ENCODE data around the gene GABRA4. TPM values are rescaled to one million over a fixed set of nuclear protein-coding genes. Genes with fewer than 3 reads are reported as not detected.

The GABRA4 gene
- total and polyA plus RNA-seq, 10 of the 15 experiments (the other 5 are each of a cell fraction or from before 2014, with no cell fraction given): 0.69 to 14.6 (median 1.1) TPM

GRCh38 chr4:46889410-46889809 lies 104.0 kb downstream of the GABRA4 start:
- no peak for DNase-seq (ENCODE audit: low read depth, low spot score)
- in situ Hi-C loops (cut with MboI): no loop called here
- WGBS (ENCODE audit: insufficient coverage, insufficient replicate concordance, low lambda C conversion rate, missing lambda C conversion rate): 17% methylated on average over 2 of the region's 2 CpGs
- ChIA-PET CTCF (no interaction called here), SMC1A (ENCODE audit: uncharacterized antibody, unreplicated experiment) (interaction anchor here (1.1 to 1.3 kb wide), 2 partner anchors 31 to 44 kb away, joined by 3 to 4 read pairs; no protein-coding TSS in a partner anchor), POLR2A (no interaction called here), RAD21 (ENCODE audit: unreplicated experiment) (no interaction called here)
- Histone ChIP-seq H3K4me3 (no peak overlapping the region), H2AFZ (ENCODE audit: control insufficient read depth, low read depth, low read length) (no peak overlapping the region), H3K9ac (ENCODE audit: control insufficient read depth, insufficient read depth, low read length) (no peak overlapping the region), H3K79me2 (ENCODE audit: control insufficient read depth, insufficient read depth, low read length) (no peaks in the 10 kb centered on the region), H3K9me3 (replicated peaks; ENCODE audit: control insufficient read depth, insufficient read depth, low read length) (no peaks in the 10 kb centered on the region), H4K20me1 (ENCODE audit: control insufficient read depth, insufficient read depth) (no peaks in the 10 kb centered on the region), H3K27ac (ENCODE audit: control insufficient read depth, insufficient read depth) (no peak overlapping the region), H3K4me1 (ENCODE audit: control insufficient read depth, insufficient read depth, low read length) (no peaks in the 10 kb centered on the region), H3K4me2 (ENCODE audit: control insufficient read depth, insufficient read depth) (no peak overlapping the region), H3K27me3 (replicated peaks in 1 of 2; ENCODE audit: control insufficient read depth in 2 of 2, insufficient read depth in 2 of 2, low read length in 1 of 2) (no peaks in the 10 kb centered on the region), H3K36me3 (ENCODE audit: control insufficient read depth in 2 of 2, insufficient read depth in 2 of 2, low read length in 1 of 2) (no peaks in the 10 kb centered on the region)
- TF ChIP-seq ZZZ3 (IDR thresholded peaks at IDR 0.05; ENCODE audit: control insufficient read depth, insufficient read length, low read depth) (no peak), SKIL (IDR thresholded peaks at IDR 0.05; ENCODE audit: low read depth, poor library complexity, severe bottlenecking) (no peak), WRNIP1 (IDR thresholded peaks at IDR 0.05; ENCODE audit: borderline replicate concordance, low read depth, low read length) (no peak), SUPT20H (IDR thresholded peaks at IDR 0.05; ENCODE audit: borderline replicate concordance, control insufficient read depth, low read depth, low read length) (no peak), SMARCA5 (IDR thresholded peaks at IDR 0.05) (no peak), TAF1 (IDR thresholded peaks at IDR 0.05; ENCODE audit: borderline replicate concordance, low read depth, low read length) (no peak), TARDBP (IDR thresholded peaks at IDR 0.05; ENCODE audit: borderline replicate concordance) (no peak), HDAC6 (IDR thresholded peaks at IDR 0.05; ENCODE audit: unreplicated experiment) (no peak), NR2C2 (IDR thresholded peaks at IDR 0.05; ENCODE audit: borderline replicate concordance, control insufficient read depth, insufficient read length, low read depth) (no peak), ETV6 (conservative IDR thresholded peaks at IDR 0.05 in 1 of 2, IDR thresholded peaks at IDR 0.05 in 1 of 2; ENCODE audit: borderline replicate concordance in 1 of 2, low read depth in 1 of 2) (no peak), RAD51 (IDR thresholded peaks at IDR 0.05) (no peak)
- no peak for FAIRE-seq
- BruUV-seq (replicated peaks): no TSS peak
- intact Hi-C loops (cut with micrococcal nuclease; ENCODE audit: unreplicated experiment): no loop called here
- ATAC-seq: no peak
